Sigmoid colon (tissue), 7 donors: ENCODE data around the gene SMIM13. TPM values are rescaled to one million over a fixed set of nuclear protein-coding genes. Genes with fewer than 3 reads are reported as not detected.

Source experiments
- DNase-seq: peaks from one replicate; pipeline ENCODE4 v3.0.0-alpha.2; 2019
- H3K27ac ChIP-seq, 4 donors: fragments of 200-600 bp; sonication (generic); one replicate each; pipeline ENCODE4 v1.5.1; 2016 to 2019; ENCODE audit warnings: mild to moderate bottlenecking in 1 of 4
- H3K27me3 ChIP-seq, 3 donors: fragments of 200-600 bp; sonication (generic); one replicate each; pipeline ENCODE4 v1.5.1; 2019; ENCODE audit warnings: mild to moderate bottlenecking in 1 of 3
- H3K36me3 ChIP-seq, 4 donors: fragments of 200-600 bp; sonication (generic); one replicate each; pipeline ENCODE4 v1.5.1; 2016 to 2019
- H3K4me1 ChIP-seq, 4 donors: fragments of 200-600 bp; sonication (generic); one replicate each; pipeline ENCODE4 v1.5.1; 2017 to 2019
- H3K4me3 ChIP-seq, 4 donors: fragments of 200-600 bp; sonication (generic); one replicate each; pipeline ENCODE4 v1.5.1; 2017 to 2019; ENCODE audit warnings: mild to moderate bottlenecking in 2 of 4, moderate library complexity in 1 of 4
- H3K9me3 ChIP-seq, 4 donors: fragments of 200-600 bp in 3 of 4; sonication (generic) in 3 of 4; one replicate each; pipeline versions ENCODE4 v1.5.1 to v1.6.1; 2013 to 2019
- EP300 ChIP-seq, 4 donors: sonication (generic); formaldehyde crosslinking; IDR thresholded peaks; one replicate each; pipeline ENCODE4 v1.6.1; 2017; ENCODE audit warnings: antibody characterized with exemption in 4 of 4
- POLR2A ChIP-seq, 2 donors: fragments of 450-650 bp; IDR thresholded peaks; one replicate each; pipeline ENCODE4 v1.6.1; 2016; ENCODE audit warnings: antibody characterized with exemption in 2 of 2, mild to moderate bottlenecking in 2 of 2, moderate library complexity in 2 of 2
- POLR2AphosphoS5 ChIP-seq, 4 donors: sonication (generic); formaldehyde crosslinking; IDR thresholded peaks; one replicate each; pipeline ENCODE4 v1.6.1; 2017; ENCODE audit warnings: antibody characterized with exemption in 4 of 4
- WGBS, 2 donors: extraction: QIAGEN DNeasy Blood & Tissue Kit; methylation state at CpG; one replicate each; pipeline ENCODE4 v1.1.7; 2013; 5-methylcytosine and 5-hydroxymethylcytosine counted together
- intact Hi-C: fragments of 100-400 bp; cut with DNase I; formaldehyde crosslinking; loops from one replicate; pipeline ENCODE4 v1.15.1; 2023
- polyA plus RNA-seq, 3 donors: library from polyadenylated mRNA; stranded (reverse); fragments of 200-250 nt; gene quantifications; one replicate each; pipeline ENCODE4 v1.2.3, GENCODE V29; 2013
- total RNA-seq, 4 donors: library from RNA; depleted of rRNA; stranded (reverse); fragments of >200 nt; gene quantifications; one replicate each; pipeline ENCODE4 v1.1.0, GENCODE V29; 2016
- TF ChIP-seq, protein P1 (sequence below), 4 experiments: fragments of 450-650 bp in 3 of 4; fragments of 200-600 bp in 1 of 4; IDR thresholded peaks; one replicate each; pipeline ENCODE4 v1.5.1; 2016 to 2019; ENCODE audit warnings: antibody characterized with exemption in 4 of 4, mild to moderate bottlenecking in 3 of 4, moderate library complexity in 2 of 4
- donor health status: healthy with polysubstance abuse.
- donor health status: Bipolar disorder and iron deficiency.
- donor health status: healthy.

SMIM13 gene
- total and polyA plus RNA-seq, 7 donors, result 1.8 to 12.1 (median 8.7) TPM

DNA sequence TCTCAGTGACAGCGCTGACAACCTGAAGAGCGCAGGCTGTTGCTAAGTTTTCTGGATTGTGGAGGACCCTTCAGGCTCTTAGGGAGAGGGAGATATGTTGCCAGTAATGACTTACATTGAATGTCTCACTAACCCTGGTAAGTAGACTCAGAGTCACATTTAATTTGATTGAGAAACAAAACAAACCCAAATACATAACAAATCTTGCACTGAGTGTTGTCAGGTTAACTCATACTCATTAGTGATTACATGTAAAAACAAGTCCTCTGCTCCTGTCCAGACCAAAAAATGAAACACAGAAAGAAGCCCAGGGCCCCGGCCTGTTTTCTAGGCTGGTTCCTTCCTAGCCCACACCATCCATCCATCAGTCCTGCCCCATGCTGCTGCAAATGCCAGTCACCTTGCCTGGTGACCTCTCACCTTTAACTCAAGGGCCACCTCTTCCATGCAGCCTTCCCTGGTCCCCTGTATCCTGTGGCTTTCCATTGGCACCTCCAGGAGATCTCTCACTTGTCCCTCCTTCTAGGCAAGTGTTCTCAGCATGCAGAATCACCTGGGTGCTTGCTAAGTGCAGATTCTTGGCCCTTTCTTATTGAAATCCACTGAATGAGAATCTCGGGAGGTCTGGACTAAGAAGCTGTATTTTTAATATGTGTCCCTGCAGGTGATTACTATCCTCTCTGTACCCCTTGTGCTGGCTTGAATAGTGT, 52.6 kb downstream of the SMIM13 start:
- DNase-seq, result no peak
- H3K36me3 ChIP-seq, result no peaks in the 10 kb centered on the region
- TF ChIP-seq, protein P1, sequence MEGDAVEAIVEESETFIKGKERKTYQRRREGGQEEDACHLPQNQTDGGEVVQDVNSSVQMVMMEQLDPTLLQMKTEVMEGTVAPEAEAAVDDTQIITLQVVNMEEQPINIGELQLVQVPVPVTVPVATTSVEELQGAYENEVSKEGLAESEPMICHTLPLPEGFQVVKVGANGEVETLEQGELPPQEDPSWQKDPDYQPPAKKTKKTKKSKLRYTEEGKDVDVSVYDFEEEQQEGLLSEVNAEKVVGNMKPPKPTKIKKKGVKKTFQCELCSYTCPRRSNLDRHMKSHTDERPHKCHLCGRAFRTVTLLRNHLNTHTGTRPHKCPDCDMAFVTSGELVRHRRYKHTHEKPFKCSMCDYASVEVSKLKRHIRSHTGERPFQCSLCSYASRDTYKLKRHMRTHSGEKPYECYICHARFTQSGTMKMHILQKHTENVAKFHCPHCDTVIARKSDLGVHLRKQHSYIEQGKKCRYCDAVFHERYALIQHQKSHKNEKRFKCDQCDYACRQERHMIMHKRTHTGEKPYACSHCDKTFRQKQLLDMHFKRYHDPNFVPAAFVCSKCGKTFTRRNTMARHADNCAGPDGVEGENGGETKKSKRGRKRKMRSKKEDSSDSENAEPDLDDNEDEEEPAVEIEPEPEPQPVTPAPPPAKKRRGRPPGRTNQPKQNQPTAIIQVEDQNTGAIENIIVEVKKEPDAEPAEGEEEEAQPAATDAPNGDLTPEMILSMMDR (IDR thresholded peaks at IDR 0.05), result no peak
- no peak for TF ChIP-seq EP300 (IDR thresholded peaks at IDR 0.05)
- no peak for TF ChIP-seq POLR2AphosphoS5 (IDR thresholded peaks at IDR 0.05)
- TF ChIP-seq POLR2A (IDR thresholded peaks at IDR 0.05), result no peak
- no peak overlapping the region for H3K4me3 ChIP-seq
- H3K4me1 ChIP-seq, result peaks cover 0 to 5% (median 0%) of the 10 kb centered on the region in 4 donors
- H3K27me3 ChIP-seq, result no peaks in the 10 kb centered on the region
- H3K9me3 ChIP-seq, result no peaks in the 10 kb centered on the region
- no peak overlapping the region for H3K27ac ChIP-seq
- 97 to 98% methylated on average over 4 of the region's 4 CpGs for WGBS, 2 donors
- intact Hi-C loops, result loop anchor here (10.0 kb wide), 1 partner anchor 429 kb away; no protein-coding TSS in a partner anchor

DNA sequence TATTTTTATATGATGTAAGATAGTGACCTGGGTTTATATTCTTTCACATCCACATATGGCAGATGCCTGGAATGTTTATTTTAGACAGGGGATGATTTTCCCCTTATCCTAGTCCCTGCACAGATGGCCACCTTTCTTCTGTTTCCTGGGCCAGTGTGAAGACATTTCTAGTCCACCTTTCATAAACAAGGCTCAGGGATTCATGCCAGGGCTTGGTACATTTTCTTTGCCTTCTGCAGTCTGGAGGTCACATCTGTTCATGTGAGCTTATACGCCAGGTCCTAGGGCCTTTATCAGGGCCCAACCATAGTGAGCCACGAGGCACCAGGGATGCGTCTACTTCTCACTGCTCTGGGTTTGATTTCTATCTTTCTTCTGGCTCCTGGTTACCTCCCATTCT, 55.9 kb downstream of the SMIM13 start:
- intact Hi-C loops, result loop anchor here (10.0 kb wide), 1 partner anchor 425 kb away; no protein-coding TSS in a partner anchor
- DNase-seq, result no peak
- H3K4me1 ChIP-seq, result peaks cover 0 to 3% (median 0%) of the 10 kb centered on the region in 4 donors
- no peak overlapping the region for H3K27ac ChIP-seq
- 96% methylated on average over 3 of the region's 3 CpGs for WGBS, 2 donors
- no peaks in the 10 kb centered on the region for H3K36me3 ChIP-seq
- H3K4me3 ChIP-seq, result no peak overlapping the region
- no peak for TF ChIP-seq POLR2A (IDR thresholded peaks at IDR 0.05)
- no peak for TF ChIP-seq EP300 (IDR thresholded peaks at IDR 0.05)
- TF ChIP-seq, protein P1 (IDR thresholded peaks at IDR 0.05), result no peak
- TF ChIP-seq POLR2AphosphoS5 (IDR thresholded peaks at IDR 0.05), result no peak
- no peaks in the 10 kb centered on the region for H3K9me3 ChIP-seq
- no peaks in the 10 kb centered on the region for H3K27me3 ChIP-seq

DNA sequence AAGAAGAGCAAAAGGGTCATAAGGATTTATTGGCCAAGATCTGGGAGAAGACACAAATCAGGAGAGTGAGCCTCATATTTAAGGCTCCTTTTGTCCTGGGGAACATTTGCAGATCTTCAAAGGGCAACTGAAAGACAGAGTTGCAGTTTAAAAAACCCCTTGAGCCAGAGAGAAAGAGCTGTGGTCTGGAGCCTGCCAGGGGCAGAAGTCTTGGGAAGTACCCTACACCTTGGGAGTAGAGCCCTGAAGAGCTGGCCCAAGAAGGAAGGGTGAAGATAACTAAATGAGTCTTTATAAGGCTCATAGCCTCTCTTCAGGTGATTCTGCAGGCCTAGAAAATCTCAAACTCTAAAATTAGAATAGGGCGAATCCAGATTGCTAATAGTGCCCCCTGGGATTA, 57.9 kb downstream of the SMIM13 start:
- no peak for TF ChIP-seq POLR2A (IDR thresholded peaks at IDR 0.05)
- no peak for TF ChIP-seq POLR2AphosphoS5 (IDR thresholded peaks at IDR 0.05)
- TF ChIP-seq, protein P1 (IDR thresholded peaks at IDR 0.05), result no peak
- TF ChIP-seq EP300 (IDR thresholded peaks at IDR 0.05), result no peak
- intact Hi-C loops, result no loop called here
- no peaks in the 10 kb centered on the region for H3K9me3 ChIP-seq
- no peak overlapping the region for H3K27ac ChIP-seq
- H3K27me3 ChIP-seq, result no peaks in the 10 kb centered on the region
- 92 to 97% methylated on average over 1 of the region's 1 CpG for WGBS, 2 donors
- H3K4me1 ChIP-seq, result no peaks in the 10 kb centered on the region
- no peaks in the 10 kb centered on the region for H3K36me3 ChIP-seq
- DNase-seq, result no peak
- H3K4me3 ChIP-seq, result no peak overlapping the region

DNA sequence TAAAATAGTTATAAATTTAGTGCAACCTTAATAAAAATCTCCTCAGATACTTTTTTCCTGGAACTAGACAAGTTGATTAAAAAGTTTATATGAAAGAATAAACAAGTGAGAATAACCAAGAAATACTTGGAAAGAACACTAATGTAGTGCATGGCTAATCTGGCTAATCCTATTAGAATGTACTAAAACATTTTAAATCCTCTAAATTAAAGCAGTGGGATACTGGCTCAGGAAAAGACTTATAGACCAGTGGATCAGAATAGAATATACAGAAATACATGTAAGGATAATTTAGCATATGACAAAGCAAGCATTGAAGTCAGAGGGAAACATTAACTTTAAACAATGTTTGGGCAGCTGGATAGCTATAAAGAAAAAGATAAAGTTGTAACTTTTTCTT, 58.9 kb downstream of the SMIM13 start:
- intact Hi-C loops, result no loop called here

More for the DNA sequence above, 58.9 kb downstream of the SMIM13 start:
- H3K27ac ChIP-seq, result no peak overlapping the region
- H3K4me1 ChIP-seq, result no peaks in the 10 kb centered on the region
- H3K27me3 ChIP-seq, result no peaks in the 10 kb centered on the region
- no peak for DNase-seq
- TF ChIP-seq, protein P1 (IDR thresholded peaks at IDR 0.05), result no peak
- TF ChIP-seq POLR2A (IDR thresholded peaks at IDR 0.05) (no peak), POLR2AphosphoS5 (IDR thresholded peaks at IDR 0.05) (no peak), EP300 (IDR thresholded peaks at IDR 0.05) (no peak)
- no peaks in the 10 kb centered on the region for H3K9me3 ChIP-seq
- no peak overlapping the region for H3K4me3 ChIP-seq
- no peaks in the 10 kb centered on the region for H3K36me3 ChIP-seq
